Stomach (tissue), 9 donors: ENCODE data around the gene RANBP3. TPM values are rescaled to one million over a fixed set of nuclear protein-coding genes. Genes with fewer than 3 reads are reported as not detected.

ENCODE experiments used
- DNase-seq, 2 donors: peaks; one replicate each; pipeline versions ENCODE4 v3.0.0 to v3.0.0-alpha.2; 2013 to 2019
- H3K27ac ChIP-seq, 5 donors: fragments of 200-600 bp in 4 of 5; sonication (generic) in 4 of 5; one replicate each; pipeline ENCODE4 v1.5.1; 2013 to 2019; ENCODE audit warnings: mild to moderate bottlenecking in 1 of 5, moderate library complexity in 1 of 5
- H3K27me3 ChIP-seq, 3 donors: fragments of 200-600 bp; sonication (generic); one replicate each; pipeline ENCODE4 v1.5.1; 2017 to 2019; ENCODE audit warnings: mixed run types in 1 of 3
- H3K36me3 ChIP-seq, 4 donors: fragments of 200-600 bp; sonication (generic); 1 replicate in 3 of 4; 2 replicates in 1 of 4; pipeline ENCODE4 v1.5.1; 2016 to 2019
- H3K4me1 ChIP-seq, 4 donors: fragments of 200-600 bp; sonication (generic); one replicate each; pipeline ENCODE4 v1.5.1; 2016 to 2019
- H3K4me3 ChIP-seq, 4 donors: fragments of 200-600 bp; sonication (generic) in 3 of 4; one replicate each; pipeline ENCODE4 v1.5.1; 2016 to 2019; ENCODE audit warnings: mild to moderate bottlenecking in 1 of 4
- H3K9me3 ChIP-seq, 4 donors: fragments of 200-600 bp; sonication (generic); one replicate each; pipeline ENCODE4 v1.5.1; 2016 to 2019
- CTCF ChIP-seq, 7 experiments: fragments of 450-650 bp in 4 of 7; fragments of 200-600 bp in 3 of 7; sonication (generic) in 3 of 7; IDR thresholded peaks; one replicate each; pipeline ENCODE4 v1.5.1; 2016 to 2019; ENCODE audit warnings: antibody characterized with exemption in 7 of 7, control low read depth in 2 of 7, mild to moderate bottlenecking in 1 of 7
- EP300 ChIP-seq: sonication (generic); formaldehyde crosslinking; IDR thresholded peaks from one replicate; pipeline ENCODE4 v1.6.1; 2017; ENCODE audit warnings: antibody characterized with exemption
- POLR2A ChIP-seq, 4 donors: fragments of 450-650 bp; IDR thresholded peaks; one replicate each; pipeline ENCODE4 v1.6.1; 2016; ENCODE audit warnings: antibody characterized with exemption in 4 of 4, control low read depth in 2 of 4, mild to moderate bottlenecking in 1 of 4, moderate library complexity in 1 of 4
- POLR2AphosphoS5 ChIP-seq, 3 donors: sonication (generic); formaldehyde crosslinking; IDR thresholded peaks; one replicate each; pipeline ENCODE4 v1.6.1; 2016; ENCODE audit warnings: antibody characterized with exemption in 3 of 3
- WGBS, 5 donors: extraction: QIAGEN DNeasy Blood & Tissue Kit in 3 of 5; methylation state at CpG; one replicate each; pipeline versions ENCODE4 v1.1.5 to v1.1.7; 2013 to 2018; 5-methylcytosine and 5-hydroxymethylcytosine counted together
- intact Hi-C: fragments of 100-400 bp; cut with DNase I; formaldehyde crosslinking; loops from one replicate; pipeline ENCODE4 v1.15.1; 2023; ENCODE audit warnings: low total_unique reads
- polyA plus RNA-seq, 3 donors: library from polyadenylated mRNA; stranded (reverse); fragments of 200-250 nt; gene quantifications; one replicate each; pipeline ENCODE4 v1.2.3, GENCODE V29; 2013
- total RNA-seq, 5 donors: library from RNA; depleted of rRNA; stranded (reverse); fragments of >200 nt; gene quantifications; one replicate each; pipeline versions ENCODE4 v1.1.0 to v1.2.3, GENCODE V29; 2014 to 2016
- donor health status: healthy with polysubstance abuse.
- donor health status: Bipolar disorder and iron deficiency.
- donor health status: healthy.

The RANBP3 gene
- total and polyA plus RNA-seq, 8 donors = 27.7 to 235 (median 39.2) TPM

- no peak for TF ChIP-seq EP300
- TF ChIP-seq POLR2A (IDR thresholded peaks at IDR 0.05) = no peak
- TF ChIP-seq CTCF (IDR thresholded peaks at IDR 0.05) = no peak
- TF ChIP-seq POLR2AphosphoS5 (IDR thresholded peaks at IDR 0.05) = no peak
- intact Hi-C loops = no loop called here
- DNase-seq = no peak
- H3K27me3 ChIP-seq = no peaks in the 10 kb centered on the region
- H3K27ac ChIP-seq = no peak overlapping the region
- WGBS, 5 donors = 91 to 97% (median 95%) methylated on average over 6 of the region's 6 CpGs
- peaks cover 0 to under 1% (median under 1%) of the 10 kb centered on the region in 4 donors for H3K4me1 ChIP-seq
- no peaks in the 10 kb centered on the region for H3K9me3 ChIP-seq
- no peak overlapping the region for H3K4me3 ChIP-seq
- peaks cover 0 to 96% (median 86%) of the 10 kb centered on the region in 4 donors for H3K36me3 ChIP-seq
Observed at GRCh38 chr19:5999693-6000092, 21.8 kb upstream of the RANBP3 start.

- Histone ChIP-seq H3K36me3 (peaks cover 0 to 78% (median 66%) of the 10 kb centered on the region in 4 donors), H3K9me3 (no peaks in the 10 kb centered on the region), H3K4me1 (peaks cover 9 to 23% (median 15%) of the 10 kb centered on the region in 4 donors), H3K4me3 (no peak overlapping the region), H3K27ac (no peak overlapping the region), H3K27me3 (no peaks in the 10 kb centered on the region)
- DNase-seq = no peak
- 81 to 88% (median 86%) methylated on average over 16 to 17 of the region's 17 CpGs for WGBS, 5 donors
- TF ChIP-seq CTCF (IDR thresholded peaks at IDR 0.05) (no peak), POLR2AphosphoS5 (IDR thresholded peaks at IDR 0.05) (no peak), POLR2A (IDR thresholded peaks at IDR 0.05) (no peak), EP300 (no peak)
- intact Hi-C loops = no loop called here
Observed at GRCh38 chr19:5997371-5997770, 19.4 kb upstream of the RANBP3 start.

GRCh38 chr19:5996623-5997320, 18.8 kb upstream of the RANBP3 start:
- no peak for DNase-seq
- intact Hi-C loops = no loop called here
- H3K4me1 ChIP-seq = peaks cover 9 to 23% (median 15%) of the 10 kb centered on the region in 4 donors
- no peaks in the 10 kb centered on the region for H3K9me3 ChIP-seq
- WGBS, 5 donors = 85 to 93% (median 90%) methylated on average over 29 to 37 of the region's 37 CpGs
- peaks cover 0 to 72% (median 60%) of the 10 kb centered on the region in 4 donors for H3K36me3 ChIP-seq
- TF ChIP-seq CTCF (IDR thresholded peaks at IDR 0.05) = no peak
- TF ChIP-seq POLR2A (IDR thresholded peaks at IDR 0.05) = no peak
- TF ChIP-seq POLR2AphosphoS5 (IDR thresholded peaks at IDR 0.05) = no peak
- TF ChIP-seq EP300 = no peak
- no peak overlapping the region for H3K27ac ChIP-seq
- H3K4me3 ChIP-seq = no peak overlapping the region
- H3K27me3 ChIP-seq = no peaks in the 10 kb centered on the region

GRCh38 chr19:5996102-5996501, 18.2 kb upstream of the RANBP3 start:
- 86 to 97% (median 92%) methylated on average over 18 to 26 of the region's 26 CpGs for WGBS, 5 donors

GRCh38 chr19:5995606-5996005, 17.7 kb upstream of the RANBP3 start:
- H3K9me3 ChIP-seq = no peaks in the 10 kb centered on the region
- 91 to 97% (median 95%) methylated on average over 10 to 16 of the region's 16 CpGs for WGBS, 5 donors
- H3K4me1 ChIP-seq = peaks cover 9 to 23% (median 15%) of the 10 kb centered on the region in 4 donors
- TF ChIP-seq EP300 (no peak), CTCF (IDR thresholded peaks at IDR 0.05) (no peak), POLR2AphosphoS5 (IDR thresholded peaks at IDR 0.05) (no peak), POLR2A (IDR thresholded peaks at IDR 0.05) (no peak)
- H3K36me3 ChIP-seq = peaks cover 0 to 61% (median 49%) of the 10 kb centered on the region in 4 donors
- intact Hi-C loops = no loop called here
- no peak for DNase-seq
- no peak overlapping the region for H3K27ac ChIP-seq
- H3K4me3 ChIP-seq = no peak overlapping the region
- H3K27me3 ChIP-seq = no peaks in the 10 kb centered on the region

More at GRCh38 chr19:5996102-5996501, 18.2 kb upstream of the RANBP3 start:
- no peak overlapping the region for H3K4me3 ChIP-seq
- no peaks in the 10 kb centered on the region for H3K27me3 ChIP-seq
- no peak for DNase-seq
- peaks cover 0 to 66% (median 54%) of the 10 kb centered on the region in 4 donors for H3K36me3 ChIP-seq
- intact Hi-C loops = no loop called here
- peaks cover 9 to 23% (median 15%) of the 10 kb centered on the region in 4 donors for H3K4me1 ChIP-seq
- no peak overlapping the region for H3K27ac ChIP-seq
- H3K9me3 ChIP-seq = no peaks in the 10 kb centered on the region
- TF ChIP-seq POLR2AphosphoS5 (IDR thresholded peaks at IDR 0.05) = no peak
